HEK293 (cell line): ENCODE data around the gene CORO1C.
A peak's percentile ranks its signal among the peaks of the same experiment; 100 is the strongest.

Experiments
- CTCF ChIA-PET: fragments of 350-600 bp; formaldehyde crosslinking; extraction: SDS; loops from one replicate; lab custom pipeline; 2021; ENCODE audit warnings: antibody characterized with exemption; lab: Yijun Ruan, JAX
- POLR2A ChIA-PET: fragments of 300-600 bp; formaldehyde crosslinking; extraction: SDS; loops from one replicate; lab custom pipeline; 2020; ENCODE audit warnings: antibody characterized with exemption, inconsistent platforms; lab: Yijun Ruan, JAX
- H3K27ac ChIP-seq: fragments of 200-500 bp; sonication (Bioruptor generic); 2 replicates; pipeline ENCODE4 v1.5.1; 2014; ENCODE audit warnings: low read depth, low read length, control low read depth, inconsistent platforms; ENCODE audit errors: extremely low read depth
- H3K36me3 ChIP-seq, 2 experiments: fragments of 200-500 bp in 1 of 2; sonication (Bioruptor generic) in 1 of 2; 1 replicate in 1 of 2; 2 replicates in 1 of 2; pipeline ENCODE4 v1.5.1; 2014 to 2017; ENCODE audit warnings: inconsistent platforms in 2 of 2, low read length in 2 of 2; ENCODE audit not compliant: control insufficient read depth in 2 of 2, insufficient read depth in 1 of 2
- H3K4me1 ChIP-seq: fragments of 200-500 bp; sonication (Bioruptor generic); 2 replicates; pipeline ENCODE4 v1.5.1; 2014; ENCODE audit warnings: mild to moderate bottlenecking, low read length, inconsistent platforms; ENCODE audit not compliant: control insufficient read depth, insufficient read depth
- H3K4me3 ChIP-seq: 2 replicates; pipeline ENCODE4 v1.5.1; 2011; ENCODE audit warnings: low read depth, mild to moderate bottlenecking, control low read depth, low read length, moderate library complexity
- H3K9me3 ChIP-seq: fragments of 200-500 bp; sonication (Bioruptor generic); 2 replicates; pipeline ENCODE4 v1.5.1; 2014; ENCODE audit warnings: low read depth, low read length, inconsistent platforms; ENCODE audit not compliant: control insufficient read depth, insufficient read depth
- BCL6B ChIP-seq: fragments of 450-650 bp; formaldehyde crosslinking; IDR thresholded peaks from 2 replicates; pipeline ENCODE4 v1.5.1; 2017; ENCODE audit warnings: missing biosample characterization, missing genetic modification characterization
- FEZF1 ChIP-seq: fragments of 450-650 bp; formaldehyde crosslinking; IDR thresholded peaks from 2 replicates; pipeline ENCODE4 v1.5.1; 2016; ENCODE audit warnings: missing biosample characterization, missing genetic modification characterization
- GLIS1 ChIP-seq: fragments of 450-650 bp; formaldehyde crosslinking; IDR thresholded peaks from 2 replicates; pipeline ENCODE4 v1.5.1; 2016; ENCODE audit warnings: missing biosample characterization, missing genetic modification characterization
- KLF10 ChIP-seq: fragments of 450-650 bp; IDR thresholded peaks from 2 replicates; pipeline ENCODE4 v1.5.1; 2018; ENCODE audit warnings: missing biosample characterization, mild to moderate bottlenecking, missing genetic modification characterization
- KLF7 ChIP-seq: fragments of 450-650 bp; formaldehyde crosslinking; IDR thresholded peaks from 2 replicates; pipeline ENCODE4 v1.5.1; 2016; ENCODE audit warnings: missing biosample characterization, missing genetic modification characterization, borderline replicate concordance
- MZF1 ChIP-seq: fragments of 450-650 bp; formaldehyde crosslinking; IDR thresholded peaks from 2 replicates; pipeline ENCODE4 v1.5.1; 2017; ENCODE audit warnings: missing biosample characterization, missing genetic modification characterization, borderline replicate concordance
- OSR2 ChIP-seq: fragments of 450-650 bp; formaldehyde crosslinking; IDR thresholded peaks from 2 replicates; pipeline ENCODE4 v1.5.1; 2016; ENCODE audit warnings: missing biosample characterization, missing genetic modification characterization
- PATZ1 ChIP-seq: fragments of 450-650 bp; formaldehyde crosslinking; IDR thresholded peaks from 2 replicates; pipeline ENCODE4 v1.5.1; 2016; ENCODE audit warnings: missing biosample characterization, missing genetic modification characterization
- PRDM1 ChIP-seq: fragments of 450-650 bp; formaldehyde crosslinking; IDR thresholded peaks from 2 replicates; pipeline ENCODE4; 2016; ENCODE audit warnings: missing biosample characterization, missing genetic modification characterization
- SETDB1 ChIP-seq: IDR thresholded peaks from one replicate; pipeline ENCODE4 v1.6.1; 2017; ENCODE audit warnings: mild to moderate bottlenecking, low read length, moderate library complexity, mixed read lengths; ENCODE audit not compliant: insufficient read length
- SP3 ChIP-seq: fragments of 450-650 bp; formaldehyde crosslinking; IDR thresholded peaks from 2 replicates; pipeline ENCODE4 v1.5.1; 2016; ENCODE audit warnings: missing biosample characterization, missing genetic modification characterization
- WT1 ChIP-seq: fragments of 450-650 bp; formaldehyde crosslinking; IDR thresholded peaks from 2 replicates; pipeline ENCODE4 v1.5.1; 2016; ENCODE audit warnings: missing biosample characterization, missing genetic modification characterization
- ZBTB26 ChIP-seq: fragments of 450-650 bp; formaldehyde crosslinking; optimal IDR thresholded peaks from 2 replicates; pipeline ENCODE3; 2016; ENCODE audit warnings: missing biosample characterization, mild to moderate bottlenecking, missing genetic modification characterization
- ZNF174 ChIP-seq: fragments of 450-650 bp; formaldehyde crosslinking; IDR thresholded peaks from 2 replicates; pipeline ENCODE4 v1.5.0; 2017; ENCODE audit warnings: missing biosample characterization, mild to moderate bottlenecking, missing genetic modification characterization
- ZNF362 ChIP-seq: fragments of 450-650 bp; formaldehyde crosslinking; IDR thresholded peaks from 2 replicates; pipeline ENCODE4 v1.5.1; 2016; ENCODE audit warnings: missing biosample characterization, missing genetic modification characterization
- ZNF398 ChIP-seq: fragments of 450-650 bp; formaldehyde crosslinking; IDR thresholded peaks from 2 replicates; pipeline ENCODE4 v1.5.1; 2017; ENCODE audit warnings: missing biosample characterization, missing genetic modification characterization
- ZNF433 ChIP-seq: fragments of 450-650 bp; formaldehyde crosslinking; IDR thresholded peaks from 2 replicates; pipeline ENCODE4 v1.5.1; 2016; ENCODE audit warnings: missing biosample characterization, missing genetic modification characterization, low read depth
- ZNF664 ChIP-seq: fragments of 450-650 bp; formaldehyde crosslinking; IDR thresholded peaks from 2 replicates; pipeline ENCODE4 v1.5.1; 2016; ENCODE audit warnings: missing biosample characterization, missing genetic modification characterization
- ZNF670 ChIP-seq: fragments of 450-650 bp; formaldehyde crosslinking; IDR thresholded peaks from 2 replicates; pipeline ENCODE4 v1.5.1; 2016; ENCODE audit warnings: missing biosample characterization, missing genetic modification characterization, low read depth
- ZNF792 ChIP-seq: fragments of 450-650 bp; formaldehyde crosslinking; IDR thresholded peaks from 2 replicates; pipeline ENCODE4 v1.5.1; 2016; ENCODE audit warnings: missing biosample characterization, missing genetic modification characterization
- ZNF843 ChIP-seq: fragments of 450-650 bp; formaldehyde crosslinking; IDR thresholded peaks from 2 replicates; pipeline ENCODE4 v1.5.1; 2016; ENCODE audit warnings: missing biosample characterization, missing genetic modification characterization

Gene CORO1C

GRCh38 chr12:108607981-108608600 lies 123.2 kb downstream of the CORO1C start:
- Histone ChIP-seq H3K4me1 (no peaks in the 10 kb centered on the region), H3K36me3 (no peaks in the 10 kb centered on the region), H3K27ac (no peak overlapping the region), H3K9me3 (no peaks in the 10 kb centered on the region), H3K4me3 (no peak overlapping the region)
- CTCF ChIA-PET = interaction anchor here (0.6 to 3.7 kb wide), 3 partner anchors 10 to 48 kb away, joined by 3 to 15 read pairs (median 9); no protein-coding TSS in a partner anchor
- POLR2A ChIA-PET = no interaction called here
- no peak for TF ChIP-seq ZNF664 (tag by site-specific recombination)
- no peak for TF ChIP-seq MZF1 (tag by site-specific recombination)
- TF ChIP-seq ZNF174 = no peak
- TF ChIP-seq PRDM1 (tag by site-specific recombination) = no peak
- no peak for TF ChIP-seq ZNF843 (tag by site-specific recombination)
- no peak for TF ChIP-seq ZNF433 (tag by site-specific recombination)
- TF ChIP-seq WT1 = no peak
- TF ChIP-seq ZNF670 (tag by site-specific recombination) = no peak

GRCh38 chr12:108606492-108606891 lies 124.8 kb downstream of the CORO1C start:
- no peak for TF ChIP-seq BCL6B (tag by site-specific recombination)
- no peak for TF ChIP-seq FEZF1
- no peak for TF ChIP-seq KLF7 (tag by site-specific recombination)
- no peak for TF ChIP-seq ZNF362 (tag by site-specific recombination)
- H3K9me3 ChIP-seq = no peaks in the 10 kb centered on the region
- no peak overlapping the region for H3K4me3 ChIP-seq
- CTCF ChIA-PET = interaction anchor here (0.7 to 3.7 kb wide), 4 partner anchors 11 to 348 kb away, joined by 3 to 15 read pairs (median 8); no protein-coding TSS in a partner anchor
- H3K27ac ChIP-seq = no peak overlapping the region
- H3K4me1 ChIP-seq = no peaks in the 10 kb centered on the region
- H3K36me3 ChIP-seq = no peaks in the 10 kb centered on the region
- POLR2A ChIA-PET = no interaction called here

- CTCF ChIA-PET = interaction anchor here (0.7 kb wide), 2 partner anchors 14 to 349 kb away, joined by 3 to 6 read pairs; no protein-coding TSS in a partner anchor
- TF ChIP-seq ZBTB26 (peak; percentile 15), ZNF398 (tag by site-specific recombination) (peak; percentile 17; the same call in 1 of the 2 replicates), GLIS1 (tag by site-specific recombination) (no peak), SETDB1 (no peak), OSR2 (tag by site-specific recombination) (no peak), SP3 (tag by site-specific recombination) (no peak), PATZ1 (tag by site-specific recombination) (no peak), ZNF792 (no peak), KLF10 (tag by site-specific recombination) (no peak)
These were observed 125.5 kb downstream of the CORO1C start for GRCh38 chr12:108605690-108606406.

More at GRCh38 chr12:108605690-108606406, 125.5 kb downstream of the CORO1C start:
- no peaks in the 10 kb centered on the region for H3K36me3 ChIP-seq
- H3K9me3 ChIP-seq = no peaks in the 10 kb centered on the region
- H3K27ac ChIP-seq = no peak overlapping the region
- no peak overlapping the region for H3K4me3 ChIP-seq
- H3K4me1 ChIP-seq = no peaks in the 10 kb centered on the region
- POLR2A ChIA-PET = no interaction called here
